PC-9 (cell line): ENCODE data around the gene MED29.

Source experiments
- EZH2 ChIP-seq: fragments of 200-600 bp; sonication (generic); IDR thresholded peaks from 2 replicates; pipeline ENCODE4 v1.8.0; 2017; ENCODE audit warnings: antibody characterized with exemption, low read depth
- TF ChIP-seq, protein P1 (sequence below): fragments of 200-600 bp; sonication (generic); conservative IDR thresholded peaks from 2 replicates; pipeline ENCODE4 v1.6.1; 2017; ENCODE audit warnings: mixed run types, antibody characterized with exemption, mild to moderate bottlenecking, moderate library complexity

DNA sequence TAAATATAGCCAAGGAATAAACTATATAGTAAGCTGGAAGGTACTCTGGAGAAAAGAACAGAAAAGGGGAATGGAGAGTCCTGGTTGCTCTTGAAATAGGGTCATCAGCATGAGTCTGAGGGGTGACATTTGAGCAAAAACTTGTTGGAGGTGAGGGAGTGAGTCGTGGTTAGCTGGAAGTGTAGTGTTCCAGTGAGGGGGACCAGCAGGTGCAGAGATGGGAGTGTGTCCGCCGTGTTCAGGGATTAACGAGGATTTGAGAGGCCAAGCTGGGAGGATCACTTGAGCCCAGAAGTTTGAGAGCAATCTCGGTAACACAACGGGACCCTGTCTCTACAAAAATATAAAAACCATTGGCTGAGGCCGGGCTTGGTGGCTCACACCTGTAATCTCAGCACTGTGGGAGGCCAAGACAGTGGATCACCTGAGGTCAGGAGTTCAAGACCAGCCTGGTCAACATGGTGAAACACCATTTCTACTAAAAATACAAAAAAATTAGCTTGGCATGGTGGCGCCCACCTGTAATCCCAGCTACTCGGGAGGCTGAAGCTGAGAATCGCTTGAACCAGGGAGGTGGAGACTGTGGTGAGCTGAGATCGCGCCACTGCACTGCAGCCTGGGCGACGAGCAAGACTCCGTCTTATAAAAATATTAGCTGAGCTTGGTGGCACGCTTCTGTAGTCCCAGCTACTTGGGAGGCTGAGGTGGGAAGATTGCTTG is 55.3 kb downstream of the MED29 start:
- TF ChIP-seq, protein P1, sequence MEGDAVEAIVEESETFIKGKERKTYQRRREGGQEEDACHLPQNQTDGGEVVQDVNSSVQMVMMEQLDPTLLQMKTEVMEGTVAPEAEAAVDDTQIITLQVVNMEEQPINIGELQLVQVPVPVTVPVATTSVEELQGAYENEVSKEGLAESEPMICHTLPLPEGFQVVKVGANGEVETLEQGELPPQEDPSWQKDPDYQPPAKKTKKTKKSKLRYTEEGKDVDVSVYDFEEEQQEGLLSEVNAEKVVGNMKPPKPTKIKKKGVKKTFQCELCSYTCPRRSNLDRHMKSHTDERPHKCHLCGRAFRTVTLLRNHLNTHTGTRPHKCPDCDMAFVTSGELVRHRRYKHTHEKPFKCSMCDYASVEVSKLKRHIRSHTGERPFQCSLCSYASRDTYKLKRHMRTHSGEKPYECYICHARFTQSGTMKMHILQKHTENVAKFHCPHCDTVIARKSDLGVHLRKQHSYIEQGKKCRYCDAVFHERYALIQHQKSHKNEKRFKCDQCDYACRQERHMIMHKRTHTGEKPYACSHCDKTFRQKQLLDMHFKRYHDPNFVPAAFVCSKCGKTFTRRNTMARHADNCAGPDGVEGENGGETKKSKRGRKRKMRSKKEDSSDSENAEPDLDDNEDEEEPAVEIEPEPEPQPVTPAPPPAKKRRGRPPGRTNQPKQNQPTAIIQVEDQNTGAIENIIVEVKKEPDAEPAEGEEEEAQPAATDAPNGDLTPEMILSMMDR, result no peak
- TF ChIP-seq EZH2, result no peak
